Stimulated activated CD4-positive, alpha-beta T cell treated with anti-CD3 and anti-CD28 coated beads, Interleukin-4, amount 100 ng/mL, for 48 hours (primary cell): ENCODE measurements around the gene ACTA1.
"Not testable (repeated sequence)": the region's sequence is repeated elsewhere in the genome, so short reads cannot be mapped to it uniquely, and the experiment has no call there.

Source experiments
- DNase-seq, 2 donors: peaks; one replicate each; pipeline ENCODE4 v3.0.0-alpha.2; 2020; ENCODE audit warnings: low read depth in 2 of 2

Gene ACTA1

DNA sequence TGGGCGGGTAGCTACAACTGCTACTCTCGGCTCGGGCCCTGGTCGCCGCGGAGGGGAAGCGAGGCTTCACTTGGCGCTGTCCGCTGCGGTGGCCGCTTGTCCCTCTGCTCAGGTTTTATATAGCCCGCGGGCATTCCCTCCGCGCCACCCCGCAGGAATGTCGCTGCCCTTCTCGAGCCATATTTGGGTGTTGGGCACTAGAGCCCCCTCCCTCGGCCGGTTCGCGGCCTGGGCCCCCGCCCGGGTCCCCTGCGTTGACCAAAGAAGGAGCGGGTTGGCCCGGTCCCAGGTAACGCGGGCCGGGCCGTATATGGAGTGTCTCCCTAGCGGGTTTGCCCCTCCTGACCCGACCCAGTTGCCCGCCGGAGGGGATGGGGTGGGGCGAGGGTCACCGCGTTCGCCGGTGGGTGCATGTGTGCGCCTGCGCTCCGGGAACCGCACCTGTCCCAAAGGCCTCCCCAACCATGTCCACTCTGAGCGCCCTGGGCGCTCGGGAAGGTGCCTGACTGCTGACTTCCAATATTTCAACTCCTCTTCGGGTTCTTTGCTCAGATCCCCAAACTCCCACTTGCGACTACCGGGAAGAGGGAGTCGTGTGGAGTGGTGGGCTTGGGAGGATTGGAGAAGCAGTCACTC, at the start of gene ACTA1:
TSS of gene ACTA1 (minus strand) at position 90 of the 636 bp plus-strand sequence. CDS start 979 bp downstream, outside the sequence.
- no peak for DNase-seq

- no peak for DNase-seq
Measured at GRCh38 chr1:229482511-229482910, 48.6 kb upstream of the ACTA1 start.

- DNase-seq, result no peak
Measured at GRCh38 chr1:229480495-229480894, 46.6 kb upstream of the ACTA1 start.

DNA sequence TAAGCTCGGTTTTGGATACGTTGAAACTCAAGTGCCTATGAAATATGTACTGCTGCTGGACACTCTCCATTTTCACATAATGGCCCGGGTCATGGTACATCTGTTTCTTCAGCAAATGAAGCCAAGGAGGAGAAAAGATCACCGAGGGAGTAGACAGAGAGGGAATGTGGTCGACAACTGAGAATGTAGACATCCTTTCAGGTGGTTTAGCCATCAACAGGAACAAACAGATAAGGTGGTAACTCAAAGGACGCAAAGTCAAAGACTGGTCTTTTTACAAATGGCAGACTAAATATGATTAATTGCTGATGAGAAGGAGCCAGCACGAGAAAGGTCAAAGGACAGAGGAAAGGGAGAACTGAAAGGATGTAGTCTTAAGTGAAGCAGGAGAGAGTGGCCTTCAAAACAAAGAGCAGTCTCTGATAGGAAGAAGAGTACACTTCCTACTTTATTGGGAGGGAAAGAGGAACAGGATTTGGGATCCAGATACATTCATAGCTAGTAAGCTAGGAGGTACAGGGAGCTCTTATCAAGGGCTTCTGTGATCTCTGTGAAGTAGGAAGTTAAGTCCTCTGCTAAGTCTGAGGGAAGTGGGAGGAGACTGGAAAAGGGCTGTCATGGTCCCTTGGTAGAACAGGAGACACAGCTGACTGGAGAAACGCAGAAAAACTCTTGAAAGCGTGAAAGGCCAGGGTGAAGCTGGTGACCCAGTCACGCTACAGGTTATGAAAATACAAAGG, 45.9 kb upstream of the ACTA1 start:
- no peak for DNase-seq

- DNase-seq, result no peak
Measured at GRCh38 chr1:229478852-229479251, 45.0 kb upstream of the ACTA1 start.

DNA sequence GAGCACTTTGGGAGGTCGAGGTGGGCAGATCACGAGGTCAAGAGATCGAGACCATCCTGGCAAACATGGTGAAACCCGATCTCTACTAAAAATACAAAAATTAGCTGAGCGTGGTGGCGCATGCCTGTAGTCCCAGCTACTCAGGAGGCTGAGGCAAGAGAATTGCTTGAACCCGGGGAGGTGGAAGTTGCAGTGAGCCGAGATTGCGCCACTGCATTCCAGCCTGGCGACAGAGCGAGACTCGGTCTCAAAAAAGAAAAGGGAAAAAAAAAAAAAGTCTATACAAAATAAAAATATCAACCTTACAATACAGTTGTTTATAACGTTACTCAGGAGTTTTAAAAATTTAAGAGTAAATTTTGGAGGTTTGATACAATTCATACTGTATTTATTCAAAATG, 42.0 kb upstream of the ACTA1 start:
- not testable (repeated sequence) for DNase-seq

DNA sequence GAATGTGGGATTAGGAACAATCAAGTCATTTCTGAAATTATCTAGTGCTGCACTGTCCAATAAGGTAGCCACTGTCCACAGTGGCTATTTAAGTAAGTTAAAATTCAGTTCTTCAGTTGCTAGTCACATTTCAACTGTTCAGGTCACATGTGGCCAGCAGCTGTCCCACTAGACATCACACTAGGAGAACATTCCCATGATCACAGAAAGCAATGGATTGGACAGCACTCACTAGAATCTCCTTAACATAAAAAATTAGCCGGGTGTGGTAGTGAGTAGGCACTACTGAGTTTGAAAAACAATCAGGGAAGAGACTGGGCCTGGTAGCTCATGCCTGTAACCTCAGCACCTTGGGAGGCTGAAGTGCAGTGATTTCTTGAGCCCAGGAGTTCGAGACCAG, 40.6 kb upstream of the ACTA1 start:
- DNase-seq, result no peak

DNA sequence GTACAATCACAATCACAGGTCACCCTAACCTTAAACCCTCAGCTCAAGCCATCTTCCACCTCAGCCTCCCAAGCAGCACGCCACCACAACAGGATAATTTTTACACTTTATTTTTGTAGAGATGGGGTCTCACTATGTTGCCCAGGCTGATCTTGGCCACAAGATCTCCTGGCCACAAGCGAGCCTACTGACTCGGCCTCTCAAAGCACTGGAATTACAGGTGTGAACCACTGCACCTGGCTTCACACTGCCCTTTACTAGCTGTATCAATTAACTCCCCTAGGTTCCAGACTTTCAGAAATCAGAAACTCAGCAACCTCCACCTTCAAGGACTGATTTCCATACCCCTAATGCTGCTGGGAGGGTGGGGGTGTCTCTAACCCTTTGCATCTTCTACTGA, 37.3 kb upstream of the ACTA1 start:
- DNase-seq, result no peak

- no peak for DNase-seq
Measured at GRCh38 chr1:229470406-229471043, 36.6 kb upstream of the ACTA1 start.

DNA sequence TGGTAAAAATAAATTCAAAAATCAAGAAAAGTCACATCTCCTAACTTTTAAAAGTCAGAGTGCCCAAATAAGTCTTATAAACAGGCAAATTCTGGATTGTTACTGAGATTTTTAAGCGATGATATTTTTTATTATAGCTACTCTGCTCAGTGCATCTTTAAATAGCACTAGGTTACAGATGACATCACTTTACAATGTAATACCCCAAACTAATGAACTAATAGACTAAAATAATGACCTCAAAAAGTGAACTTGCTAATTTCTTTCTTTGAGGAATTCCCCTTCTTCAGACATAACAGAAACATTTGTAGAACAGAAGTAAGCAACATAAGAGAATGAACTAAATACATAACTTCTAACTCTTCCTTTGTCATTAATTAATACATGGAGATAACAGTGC, 33.0 kb upstream of the ACTA1 start:
- no peak for DNase-seq

GRCh38 chr1:229464672-229465071, 30.8 kb upstream of the ACTA1 start:
- no peak for DNase-seq

- DNase-seq, result no peak
Measured at GRCh38 chr1:229461032-229461668, 27.3 kb upstream of the ACTA1 start.

GRCh38 chr1:229459815-229460214, 25.9 kb upstream of the ACTA1 start:
- DNase-seq, result no peak

GRCh38 chr1:229457436-229457835, 23.5 kb upstream of the ACTA1 start:
- DNase-seq, result no peak

DNA sequence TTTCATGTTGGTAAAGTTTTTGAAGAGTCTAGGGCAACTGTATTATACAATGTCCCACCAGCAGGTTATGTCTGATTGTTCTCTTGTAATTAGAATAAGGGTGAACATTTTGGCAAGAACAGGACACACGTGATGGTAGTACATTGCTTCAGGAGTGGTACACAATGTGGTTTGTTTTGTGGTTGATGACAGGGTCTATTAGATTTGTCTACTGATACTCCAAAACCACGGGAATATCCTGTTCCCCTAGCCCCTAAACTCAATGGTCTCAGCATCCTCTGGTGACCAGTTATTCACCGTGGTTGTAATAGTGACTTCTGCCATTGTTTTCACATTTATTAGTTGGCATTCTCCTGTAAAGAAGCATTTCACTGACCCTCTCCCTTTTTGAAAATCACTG, 22.1 kb upstream of the ACTA1 start:
- DNase-seq, result no peak

GRCh38 chr1:229454056-229454455, 20.2 kb upstream of the ACTA1 start:
- DNase-seq, result no peak

DNA sequence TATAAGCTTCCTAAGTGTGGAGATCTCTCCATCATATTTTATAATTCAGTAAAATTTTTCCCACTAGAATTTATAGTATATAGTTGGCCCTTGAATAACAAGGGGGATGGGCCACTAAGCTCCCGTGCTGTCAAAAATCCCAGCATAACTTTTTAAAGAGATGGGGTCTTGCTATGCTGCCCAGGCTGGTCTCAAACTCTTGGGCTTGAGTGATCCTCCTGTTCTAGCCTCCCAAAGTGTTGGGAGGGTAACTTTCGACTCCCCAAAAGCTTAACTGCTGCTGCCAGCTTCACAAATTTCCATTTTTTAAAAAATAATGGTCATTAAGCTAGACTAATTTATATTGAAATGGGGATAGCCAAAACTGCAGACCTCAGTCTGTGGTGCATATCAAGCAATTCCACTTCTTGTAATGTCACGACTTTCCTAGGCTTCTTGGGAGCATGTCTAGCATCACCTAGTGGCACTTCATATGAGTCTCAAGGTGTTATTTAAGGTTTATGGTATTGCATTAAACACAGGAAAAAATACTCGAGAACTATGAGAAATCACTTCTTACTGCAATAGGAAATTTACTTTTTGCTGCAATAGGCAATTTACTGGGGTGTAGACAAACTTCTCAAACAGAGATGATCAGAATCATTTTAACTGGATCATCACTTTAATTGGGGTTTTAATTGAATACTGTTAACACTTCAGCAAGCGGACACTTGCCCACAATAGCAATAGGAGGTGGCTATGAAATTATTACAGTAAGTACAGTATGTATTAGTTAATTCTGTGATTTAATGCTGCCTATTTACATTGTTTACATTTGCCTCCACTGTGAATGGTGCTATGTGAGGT, 19.3 kb upstream of the ACTA1 start:
- no peak for DNase-seq

- no peak for DNase-seq
Measured at GRCh38 chr1:229448845-229449244, 15.0 kb upstream of the ACTA1 start.

GRCh38 chr1:229448354-229448753, 14.5 kb upstream of the ACTA1 start:
- DNase-seq, result no peak

DNA sequence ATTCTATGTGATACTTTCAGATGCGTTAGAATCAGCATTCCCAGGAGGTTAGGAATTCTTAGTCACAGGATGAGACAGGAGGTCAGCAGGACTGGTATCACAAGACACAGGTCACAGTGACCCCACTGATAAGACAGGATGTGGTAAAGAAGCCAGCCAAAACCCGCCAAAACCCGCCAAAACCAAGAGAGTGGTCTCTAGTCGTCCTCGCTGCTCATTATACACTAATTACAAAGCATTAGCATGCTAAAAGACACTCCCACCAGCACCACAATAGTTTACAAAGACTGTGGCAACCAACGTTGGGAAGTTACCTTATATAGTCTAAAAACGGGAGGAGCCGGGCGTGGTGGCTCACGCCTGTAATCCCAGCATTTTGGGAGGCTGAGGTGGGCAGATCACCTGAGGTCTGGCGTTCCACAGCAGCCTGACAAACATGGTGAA, 13.9 kb upstream of the ACTA1 start:
- DNase-seq, result no peak

- no peak for DNase-seq
Measured at GRCh38 chr1:229445828-229446227, 11.9 kb upstream of the ACTA1 start.
